H1 (cell line): ENCODE results near the gene KCTD10. TPM values are rescaled to one million over a fixed set of nuclear protein-coding genes. Genes with fewer than 3 reads are reported as not detected.

Experiments used
- CTCF ChIA-PET: fragments of 300-600 bp; sonication (Branson Sonifier 250); formaldehyde crosslinking; loops from one replicate; lab custom pipeline; 2021; ENCODE audit not compliant: partially characterized antibody; lab: Charles Lee
- POLR2A ChIA-PET: fragments of 300-600 bp; sonication (Branson Sonifier 250); formaldehyde crosslinking; loops from one replicate; lab custom pipeline; 2021; ENCODE audit warnings: inconsistent platforms; ENCODE audit not compliant: partially characterized antibody; lab: Charles Lee
- DNase-seq, 2 experiments: peaks; one replicate each; pipeline versions ENCODE4 v3.0.0 to v3.0.0-alpha.2; 2010 to 2022; ENCODE audit warnings: low spot score in 2 of 2, low read depth in 1 of 2, mixed read lengths in 1 of 2
- FAIRE-seq: peaks from 2 replicates; lab custom pipeline; 2011; peaks lifted over from hg19 to GRCh38; lab: Jason Lieb, UNC
- H2AFZ ChIP-seq: 2 replicates; pipeline ENCODE4 v1.8.1; 2012; ENCODE audit warnings: low read length, inconsistent platforms
- H2AK5ac ChIP-seq: 2 replicates; pipeline ENCODE4 v1.6.1; 2013; ENCODE audit warnings: low read depth, low read length
- H2BK120ac ChIP-seq: replicated peaks from 2 replicates; pipeline ENCODE3; 2013; ENCODE audit warnings: low read depth, low read length, inconsistent platforms
- H2BK12ac ChIP-seq: 2 replicates; pipeline ENCODE4 v1.6.1; 2013; ENCODE audit warnings: low read depth, low read length
- H2BK15ac ChIP-seq: 2 replicates; pipeline ENCODE4 v1.6.1; 2013; ENCODE audit warnings: low read length
- H2BK20ac ChIP-seq: 2 replicates; pipeline ENCODE4 v1.6.1; 2013; ENCODE audit warnings: low read length
- H2BK5ac ChIP-seq: 2 replicates; pipeline ENCODE4 v1.6.1; 2013; ENCODE audit warnings: low read depth, low read length
- H3K14ac ChIP-seq: 2 replicates; pipeline ENCODE4 v1.6.1; 2013; ENCODE audit warnings: inconsistent platforms; ENCODE audit not compliant: insufficient read length
- H3K18ac ChIP-seq: 2 replicates; pipeline ENCODE4 v1.6.1; 2013; ENCODE audit warnings: low read length; ENCODE audit errors: extremely low read depth
- H3K23ac ChIP-seq: 2 replicates; pipeline ENCODE4 v1.6.1; 2013; ENCODE audit warnings: inconsistent platforms; ENCODE audit not compliant: insufficient read length
- H3K23me2 ChIP-seq: 2 replicates; pipeline ENCODE4 v1.6.1; 2013; ENCODE audit warnings: low read depth, low read length
- H3K27ac ChIP-seq: 2 replicates; pipeline ENCODE4 v1.6.1; 2011; ENCODE audit warnings: low read depth, low read length, inconsistent platforms
- H3K27me3 ChIP-seq, 4 experiments: replicated peaks in 1 of 4; 1 replicate in 1 of 4; 2 replicates in 3 of 4; pipeline versions ENCODE4 v1.6.1 to v1.8.1; 2011 to 2013; ENCODE audit warnings: low read length in 3 of 4, mild to moderate bottlenecking in 3 of 4, inconsistent platforms in 2 of 4, mixed read lengths in 2 of 4, moderate library complexity in 1 of 4; ENCODE audit not compliant: control insufficient read depth in 3 of 4, insufficient read depth in 3 of 4; ENCODE audit errors: extremely low read depth in 1 of 4
- H3K36me3 ChIP-seq, 4 experiments: 2 replicates each; pipeline versions ENCODE4 v1.6.1 to v1.8.1; 2011 to 2013; ENCODE audit warnings: mild to moderate bottlenecking in 4 of 4, low read length in 3 of 4, moderate library complexity in 2 of 4, control low read depth in 1 of 4, inconsistent platforms in 1 of 4; ENCODE audit not compliant: insufficient read depth in 4 of 4, control insufficient read depth in 2 of 4
- H3K4ac ChIP-seq: replicated peaks from 2 replicates; pipeline ENCODE3; 2013; ENCODE audit warnings: low read length, low read depth, mixed read lengths, inconsistent platforms; ENCODE audit not compliant: insufficient read length
- H3K4me1 ChIP-seq, 4 experiments: replicated peaks in 1 of 4; 1 replicate in 1 of 4; 2 replicates in 3 of 4; pipeline versions ENCODE4 v1.6.1 to v1.8.1; 2011 to 2013; ENCODE audit warnings: low read length in 3 of 4, inconsistent platforms in 2 of 4, mixed read lengths in 1 of 4; ENCODE audit not compliant: insufficient read depth in 4 of 4, control insufficient read depth in 3 of 4
- H3K4me2 ChIP-seq, 2 experiments: 2 replicates each; pipeline versions ENCODE4 v1.6.1 to v1.8.1; 2011 to 2013; ENCODE audit warnings: low read depth in 2 of 2, low read length in 2 of 2, control low read depth in 1 of 2, inconsistent platforms in 1 of 2, mild to moderate bottlenecking in 1 of 2; ENCODE audit not compliant: insufficient read depth in 1 of 2
- H3K4me3 ChIP-seq, 4 experiments: fragments of 200-600, 300-600 bp in 1 of 4; sonication (generic), shearing (Covaris generic), sonication (Bioruptor Twin) in 1 of 4; 2 replicates each; pipeline versions ENCODE4 v1.5.1 to v1.8.1; 2011 to 2016; ENCODE audit warnings: low read length in 4 of 4, low read depth in 3 of 4, control low read depth in 2 of 4, inconsistent platforms in 2 of 4, mild to moderate bottlenecking in 2 of 4, mixed read lengths in 1 of 4, moderate library complexity in 1 of 4; ENCODE audit not compliant: insufficient read depth in 2 of 4; ENCODE audit errors: extremely low read depth in 1 of 4
- H3K56ac ChIP-seq: replicated peaks from 2 replicates; pipeline ENCODE3; 2013; ENCODE audit warnings: low read depth, mild to moderate bottlenecking, mixed read lengths, low read length, inconsistent platforms; ENCODE audit not compliant: insufficient read length
- H3K79me1 ChIP-seq: 2 replicates; pipeline ENCODE4 v1.6.1; 2013; ENCODE audit warnings: low read depth, low read length, control low read depth
- H3K79me2 ChIP-seq, 2 experiments: 2 replicates each; pipeline versions ENCODE4 v1.6.1 to v1.8.1; 2012 to 2013; ENCODE audit warnings: low read length in 2 of 2, mild to moderate bottlenecking in 2 of 2, inconsistent platforms in 1 of 2; ENCODE audit not compliant: insufficient read depth in 2 of 2, control insufficient read depth in 1 of 2
- H3K9ac ChIP-seq, 4 experiments: replicated peaks in 1 of 4; 1 replicate in 1 of 4; 2 replicates in 3 of 4; pipeline versions ENCODE4 v1.6.1 to v1.8.1; 2011 to 2013; ENCODE audit warnings: low read depth in 3 of 4, low read length in 3 of 4, control low read depth in 2 of 4, mild to moderate bottlenecking in 2 of 4, moderate library complexity in 2 of 4, inconsistent platforms in 1 of 4; ENCODE audit errors: extremely low read depth in 1 of 4
- H3K9me3 ChIP-seq, 2 experiments: 2 replicates each; pipeline versions ENCODE4 v1.6.1 to v1.8.1; 2012 to 2013; ENCODE audit warnings: mild to moderate bottlenecking in 2 of 2, moderate library complexity in 2 of 2, control low read depth in 1 of 2, inconsistent platforms in 1 of 2, low read depth in 1 of 2, low read length in 1 of 2, mixed read lengths in 1 of 2; ENCODE audit not compliant: insufficient read depth in 2 of 2
- H4K20me1 ChIP-seq, 2 experiments: replicated peaks in 1 of 2; 2 replicates each; pipeline versions ENCODE3 to v1.8.1; 2011 to 2013; ENCODE audit warnings: inconsistent platforms in 2 of 2, low read length in 2 of 2, mild to moderate bottlenecking in 1 of 2; ENCODE audit not compliant: insufficient read depth in 2 of 2, control insufficient read depth in 1 of 2
- H4K5ac ChIP-seq: 2 replicates; pipeline ENCODE4 v1.6.1; 2013; ENCODE audit warnings: low read length, low read depth, mixed read lengths, inconsistent platforms; ENCODE audit not compliant: insufficient read length
- H4K8ac ChIP-seq: 2 replicates; pipeline ENCODE4 v1.8.0; 2013; ENCODE audit warnings: mild to moderate bottlenecking, moderate library complexity, low read length, inconsistent platforms; ENCODE audit not compliant: insufficient read depth; ENCODE audit errors: extremely low read depth
- H4K91ac ChIP-seq: replicated peaks from 2 replicates; pipeline ENCODE3; 2013; ENCODE audit warnings: low read length, mixed read lengths, inconsistent platforms; ENCODE audit not compliant: insufficient read length
- GTF2F1 ChIP-seq: IDR thresholded peaks from 2 replicates; pipeline ENCODE4 v1.6.1; 2012; ENCODE audit warnings: low read depth, low read length, improper control_type of control experiment, borderline replicate concordance
- RAD21 ChIP-seq, 2 experiments: IDR thresholded peaks in 1 of 2; conservative IDR thresholded peaks in 1 of 2; 2 replicates each; pipeline ENCODE4 v1.6.1; 2011; ENCODE audit warnings: low read depth in 2 of 2, low read length in 2 of 2, improper control_type of control experiment in 1 of 2, inconsistent platforms in 1 of 2, mild to moderate bottlenecking in 1 of 2, moderate library complexity in 1 of 2
- WGBS, 2 experiments: shearing (Covaris generic) in 1 of 2; methylation state at CpG; one replicate each; pipeline versions ENCODE4 v1.1.6 to v1.1.7; 2013 to 2015; ENCODE audit warnings: low lambda C conversion rate in 2 of 2, mixed read lengths in 2 of 2, inconsistent platforms in 1 of 2, low coverage in 1 of 2, missing lambda C conversion rate in 1 of 2; ENCODE audit not compliant: insufficient replicate concordance in 2 of 2, insufficient coverage in 1 of 2, insufficient read length in 1 of 2; ENCODE audit errors: extremely low coverage in 1 of 2, missing lambda C conversion rate in 1 of 2; 5-methylcytosine and 5-hydroxymethylcytosine counted together
- polyA plus RNA-seq, 7 experiments: library from polyadenylated mRNA; depleted of rRNA in 3 of 7; stranded (reverse) in 5 of 7; unstranded in 2 of 7; fragments of >200 nt in 5 of 7; fragments of 200-250 nt in 2 of 7; gene quantifications; 1 replicate in 5 of 7; 2 replicates in 1 of 7; 4 replicates in 1 of 7; pipeline versions ENCODE4 v1.2.1 to v1.2.3, GENCODE V29; 2011 to 2013; ENCODE audit warnings: missing spikeins in 2 of 7, mixed read lengths in 2 of 7
- total RNA-seq: library from RNA; stranded (reverse); fragmentation: NEBNext Ultra II Directional; extraction: Animal tissue kit (Norgen Biotek cat#: 25700); gene quantifications from 2 replicates; pipeline ENCODE4 v1.2.1, GENCODE V29; 2021
- TF ChIP-seq, protein P1 (sequence below), 3 experiments: IDR thresholded peaks; 1 replicate in 2 of 3; 2 replicates in 1 of 3; pipeline versions ENCODE4 v1.5.1 to v1.6.1; 2011; ENCODE audit warnings: low read length in 3 of 3, mild to moderate bottlenecking in 3 of 3, inconsistent platforms in 2 of 3, low read depth in 1 of 3, moderate library complexity in 1 of 3; ENCODE audit not compliant: insufficient read depth in 1 of 3; ENCODE audit errors: control extremely low read depth in 1 of 3

Gene KCTD10
- total and polyA plus RNA-seq, 2 of the 8 experiments (the other 6 are each of a cell fraction or from before 2014, with no cell fraction given) = 45.3 to 52.4 TPM

DNA sequence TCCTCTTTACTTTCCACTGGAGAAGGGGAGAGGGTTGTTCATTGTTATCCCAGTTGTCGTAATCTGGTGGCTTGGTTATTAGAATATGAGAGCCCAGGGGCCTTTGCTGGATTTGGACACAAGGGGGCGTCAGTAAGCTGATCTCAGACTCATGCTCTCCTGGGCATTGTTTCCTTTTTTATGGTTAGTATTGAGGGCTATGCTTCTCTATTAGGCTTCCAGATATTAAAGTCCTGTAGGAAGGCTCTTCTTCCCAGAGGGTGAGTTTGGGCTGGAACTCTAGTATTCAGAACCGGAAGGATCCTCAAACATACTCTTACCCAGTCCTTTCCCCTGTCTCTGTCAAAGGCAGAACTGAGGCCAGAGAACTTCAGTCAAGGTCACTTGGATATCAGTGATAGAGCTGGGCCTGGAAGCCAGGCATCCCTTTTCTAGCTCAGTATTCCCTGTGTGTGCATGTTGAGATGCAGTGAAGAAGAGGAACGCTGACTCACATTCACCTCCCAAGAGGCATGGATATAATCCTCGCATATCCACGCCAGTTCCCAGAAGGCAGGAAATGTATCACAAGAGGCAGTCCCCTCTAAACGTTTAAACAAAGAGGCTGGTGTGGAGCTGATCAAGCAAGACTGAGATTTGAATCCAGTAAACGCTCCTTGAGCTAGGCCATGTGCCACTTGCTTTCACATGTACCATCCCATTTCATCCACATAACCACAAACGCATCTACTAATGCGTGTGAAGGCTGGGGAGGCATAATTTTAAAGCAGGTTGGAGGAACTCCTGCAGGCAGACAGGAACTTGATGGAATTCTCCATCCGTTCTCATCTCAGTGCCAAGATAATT, 41.9 kb upstream of the KCTD10 start:
- H3K23me2 ChIP-seq = no peaks in the 10 kb centered on the region
- TF ChIP-seq RAD21 (IDR thresholded peaks at IDR 0.05 in 1 of 2, conservative IDR thresholded peaks at IDR 0.05 in 1 of 2; ENCODE audit: low read depth in 2 of 2, low read length in 2 of 2) (peak; percentile 80 to 84), GTF2F1 (no peak)
- TF ChIP-seq, protein P1, sequence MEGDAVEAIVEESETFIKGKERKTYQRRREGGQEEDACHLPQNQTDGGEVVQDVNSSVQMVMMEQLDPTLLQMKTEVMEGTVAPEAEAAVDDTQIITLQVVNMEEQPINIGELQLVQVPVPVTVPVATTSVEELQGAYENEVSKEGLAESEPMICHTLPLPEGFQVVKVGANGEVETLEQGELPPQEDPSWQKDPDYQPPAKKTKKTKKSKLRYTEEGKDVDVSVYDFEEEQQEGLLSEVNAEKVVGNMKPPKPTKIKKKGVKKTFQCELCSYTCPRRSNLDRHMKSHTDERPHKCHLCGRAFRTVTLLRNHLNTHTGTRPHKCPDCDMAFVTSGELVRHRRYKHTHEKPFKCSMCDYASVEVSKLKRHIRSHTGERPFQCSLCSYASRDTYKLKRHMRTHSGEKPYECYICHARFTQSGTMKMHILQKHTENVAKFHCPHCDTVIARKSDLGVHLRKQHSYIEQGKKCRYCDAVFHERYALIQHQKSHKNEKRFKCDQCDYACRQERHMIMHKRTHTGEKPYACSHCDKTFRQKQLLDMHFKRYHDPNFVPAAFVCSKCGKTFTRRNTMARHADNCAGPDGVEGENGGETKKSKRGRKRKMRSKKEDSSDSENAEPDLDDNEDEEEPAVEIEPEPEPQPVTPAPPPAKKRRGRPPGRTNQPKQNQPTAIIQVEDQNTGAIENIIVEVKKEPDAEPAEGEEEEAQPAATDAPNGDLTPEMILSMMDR (IDR thresholded peaks at IDR 0.05; ENCODE audit: control extremely low read depth in 1 of 3, insufficient read depth in 1 of 3, low read depth in 1 of 3, low read length in 3 of 3) = peak; percentile 66 to 88 (median 77)
- TF ChIP-seq, all 59 proteins: peak for 2
- Histone ChIP-seq H3K4me1 (peaks cover 0 to 7% (median 0%) of the 10 kb centered on the region in 4 experiments; a peak in 1 of 7 replicates), H3K9ac (0 out of 7 replicates have a peak overlapping the region, but pooled peaks of 1 of the 4 experiments have one; percentile 31), H3K4ac (no peak overlapping the region), H3K36me3 (peaks cover 2 to 21% (median 7%) of the 10 kb centered on the region in 4 experiments; a peak in 5 of 8 replicates), H4K91ac (no peak overlapping the region), H2BK120ac (no peak overlapping the region), H4K20me1 (peaks cover 0 to 4% of the 10 kb centered on the region in 2 experiments), H2BK15ac (peak overlapping the region; percentile 54; the same call in 1 of the 2 replicates), H3K4me3 (no peak overlapping the region), H2BK20ac (no peak overlapping the region), H4K8ac (no peak overlapping the region), H3K14ac (no peak overlapping the region), H3K27ac (no peak overlapping the region), H2AFZ (no peak overlapping the region), H3K79me1 (no peaks in the 10 kb centered on the region), H2AK5ac (no peak overlapping the region), H3K27me3 (no peaks in the 10 kb centered on the region), H3K56ac (no peak overlapping the region), H3K9me3 (no peaks in the 10 kb centered on the region), H2BK5ac (no peak overlapping the region), H3K23ac (no peak overlapping the region), H4K5ac (no peak overlapping the region), H2BK12ac (no peak overlapping the region; the same call in 1 of the 2 replicates), H3K18ac (no peak overlapping the region), H3K4me2 (no peak overlapping the region), H3K79me2 (no peaks in the 10 kb centered on the region)
- 71% methylated on average over 11 of the region's 11 CpGs; no CpG with 5 or more reads in 1 of the 2 experiments for WGBS, 2 experiments
- DNase-seq (peak in 1 of 2 experiments; percentile 86), FAIRE-seq (peak; percentile 62)
- ChIA-PET CTCF (interaction anchor here (0.6 to 6.6 kb wide), 44 partner anchors 9 to 335 kb away, joined by 3 to 75 read pairs (median 5); partner anchors contain the start of genes MMAB and MVK), POLR2A (interaction anchor here (1.4 kb wide), 1 partner anchor 256 kb away, joined by 4 read pairs; no protein-coding TSS in a partner anchor)
